GM19240 (cell line): Measurements from ENCODE around the gene DAZAP1.
"Not testable (repeated sequence)": the region's sequence is repeated elsewhere in the genome, so short reads cannot be mapped to it uniquely, and the experiment has no call there.

Experiments
- DNase-seq: peaks from one replicate; pipeline ENCODE4 v3.0.0; 2011; ENCODE audit warnings: low spot score; ENCODE audit not compliant: insufficient read length

The DAZAP1 gene

GRCh38 chr19:1439525-1440417 is 32.4 kb downstream of the DAZAP1 start:
- not testable (repeated sequence) for DNase-seq

GRCh38 chr19:1440418-1440801 is 33.0 kb downstream of the DAZAP1 start:
- DNase-seq: no peak

GRCh38 chr19:1441022-1441426 is 33.6 kb downstream of the DAZAP1 start:
- no peak for DNase-seq

GRCh38 chr19:1441677-1442438 is 34.5 kb downstream of the DAZAP1 start:
- no peak for DNase-seq

- peak; percentile 94 for DNase-seq
Measured at GRCh38 chr19:1445185-1445931, 38.0 kb downstream of the DAZAP1 start.

- DNase-seq: no peak
Measured at GRCh38 chr19:1445932-1446712, 38.7 kb downstream of the DAZAP1 start.

- DNase-seq: no peak
Measured at GRCh38 chr19:1446713-1447481, 39.5 kb downstream of the DAZAP1 start.

- DNase-seq: no peak
Measured at GRCh38 chr19:1447504-1447903, 40.1 kb downstream of the DAZAP1 start.

- no peak for DNase-seq
Measured at GRCh38 chr19:1447944-1448343, 40.6 kb downstream of the DAZAP1 start.

GRCh38 chr19:1449467-1450442 is 42.4 kb downstream of the DAZAP1 start, which contains the start of gene APC2:
Gene APC2 (plus strand): TSS chr19:1450121. CDS start chr19:1453002, 2,881 bp downstream.
- no peak for DNase-seq

- no peak for DNase-seq
Measured at GRCh38 chr19:1450735-1451731, 43.6 kb downstream of the DAZAP1 start.

- DNase-seq: no peak
Measured at GRCh38 chr19:1451916-1452801, 44.8 kb downstream of the DAZAP1 start.

- no peak for DNase-seq
Measured at GRCh38 chr19:1452802-1453524, 45.6 kb downstream of the DAZAP1 start.

- DNase-seq: no peak
Measured at GRCh38 chr19:1453525-1454364, 46.4 kb downstream of the DAZAP1 start.

- DNase-seq: no peak
Measured at GRCh38 chr19:1455002-1455335, 47.6 kb downstream of the DAZAP1 start.
